Measurements from ENCODE around the gene LRRC74B. TPM values are rescaled to one million over a fixed set of nuclear protein-coding genes. Genes with fewer than 3 reads are reported as not detected.

Gene LRRC74B
- total and polyA plus RNA-seq, 2 of the 4 experiments (the other 2 are of a cell fraction) = not detected

GRCh38 chr22:21055880-21056319 lies 10.2 kb downstream of the LRRC74B start:
- ChIA-PET POLR2A (ENCODE audit: unreplicated experiment) (interaction anchor here (0.7 kb wide), 1 partner anchor 1145 kb away, joined by 8 read pairs; no protein-coding TSS in a partner anchor), CTCF (no interaction called here)
- 7% methylated on average over 2 of the region's 7 CpGs; no CpG with 5 or more reads in 1 of the 2 experiments for WGBS, 2 experiments (ENCODE audit: extremely low coverage in 2 of 2, insufficient read length in 1 of 2)
- Histone ChIP-seq H3K27ac (ENCODE audit: insufficient read depth, low read length) (no peak overlapping the region), H2BK120ac (ENCODE audit: low read depth, low read length) (no peak overlapping the region), H3K79me1 (ENCODE audit: low read depth in 1 of 2, low read length in 2 of 2) (no peaks in the 10 kb centered on the region), H4K5ac (ENCODE audit: low read depth, low read length) (no peak overlapping the region), H3K36me3 (ENCODE audit: control insufficient read depth, insufficient read depth, low read length) (no peaks in the 10 kb centered on the region), H3K9me1 (ENCODE audit: insufficient read depth, low read length) (no peaks in the 10 kb centered on the region), H2BK5ac (ENCODE audit: low read depth, low read length, poor library complexity, severe bottlenecking) (no peak overlapping the region), H3K4ac (ENCODE audit: low read depth, low read length) (no peak overlapping the region), H2BK15ac (ENCODE audit: low read depth, low read length) (no peak overlapping the region), H3K18ac (ENCODE audit: low read depth, low read length) (no peak overlapping the region), H2AK5ac (ENCODE audit: low read depth, low read length) (no peak overlapping the region), H2BK20ac (ENCODE audit: low read depth, low read length) (no peak overlapping the region), H3K4me2 (ENCODE audit: low read depth, low read length) (no peak overlapping the region), H3K14ac (replicated peaks; ENCODE audit: low read depth, low read length) (no peak overlapping the region), H2AK9ac (replicated peaks; ENCODE audit: low read depth, low read length, poor library complexity) (no peak overlapping the region), H3K56ac (ENCODE audit: extremely low read depth, insufficient read depth, low read length) (no peak overlapping the region), H3K9me3 (ENCODE audit: control insufficient read depth, insufficient read depth, low read length) (no peaks in the 10 kb centered on the region), H2AFZ (replicated peaks; ENCODE audit: low read length, poor library complexity) (no peak overlapping the region), H3K4me1 (ENCODE audit: control insufficient read depth, insufficient read depth, low read length) (peaks cover 6% of the 10 kb centered on the region), H4K91ac (ENCODE audit: insufficient read depth, low read depth, low read length) (no peak overlapping the region), H3K27me3 (ENCODE audit: control insufficient read depth, insufficient read depth, low read length) (peaks cover 29% of the 10 kb centered on the region), H4K8ac (ENCODE audit: low read depth in 2 of 2, low read length in 2 of 2) (no peak overlapping the region), H3K23ac (ENCODE audit: low read depth, low read length) (no peak overlapping the region), H3K9ac (ENCODE audit: low read depth, low read length) (no peak overlapping the region), H3K4me3 (ENCODE audit: insufficient read depth, low read depth, low read length) (no peak overlapping the region), H4K20me1 (ENCODE audit: insufficient read depth, low read length) (no peaks in the 10 kb centered on the region)
- no peak for ATAC-seq (ENCODE audit: low read depth)
- intact Hi-C loops (cut with micrococcal nuclease) = no loop called here
- dilution Hi-C loops (cut with HindIII; ENCODE audit: low sequenced_read_pairs, unreplicated experiment) = no loop called here
- in situ Hi-C loops (cut with MboI; ENCODE audit: low sequenced_read_pairs) = no loop called here
- BruUV-seq (replicated peaks) = no TSS peak
- TF ChIP-seq RFX5 (IDR thresholded peaks at IDR 0.05; ENCODE audit: low read depth, low read length) (no peak), CTCF (conservative IDR thresholded peaks at IDR 0.05; ENCODE audit: low read depth, low read length) (no peak), MAZ (IDR thresholded peaks at IDR 0.05; ENCODE audit: borderline replicate concordance, low read depth, low read length) (no peak), POLR2A (IDR thresholded peaks at IDR 0.05; ENCODE audit: low read depth, low read length) (no peak), RAD21 (IDR thresholded peaks at IDR 0.05; ENCODE audit: low read length) (no peak), BHLHE40 (IDR thresholded peaks at IDR 0.05; ENCODE audit: low read depth, low read length) (no peak), CHD1 (IDR thresholded peaks at IDR 0.05; ENCODE audit: low read depth, low read length) (no peak), FOS (IDR thresholded peaks at IDR 0.05; ENCODE audit: low read depth, low read length) (no peak), CEBPB (IDR thresholded peaks at IDR 0.05; ENCODE audit: low read depth, low read length) (no peak), MAFK (IDR thresholded peaks at IDR 0.05; ENCODE audit: low read depth, low read length) (no peak), SMC3 (IDR thresholded peaks at IDR 0.05; ENCODE audit: low read depth, low read length) (no peak), RCOR1 (IDR thresholded peaks at IDR 0.05; ENCODE audit: insufficient replicate concordance, low read length) (no peak)
- TF ChIP-seq, protein P1, sequence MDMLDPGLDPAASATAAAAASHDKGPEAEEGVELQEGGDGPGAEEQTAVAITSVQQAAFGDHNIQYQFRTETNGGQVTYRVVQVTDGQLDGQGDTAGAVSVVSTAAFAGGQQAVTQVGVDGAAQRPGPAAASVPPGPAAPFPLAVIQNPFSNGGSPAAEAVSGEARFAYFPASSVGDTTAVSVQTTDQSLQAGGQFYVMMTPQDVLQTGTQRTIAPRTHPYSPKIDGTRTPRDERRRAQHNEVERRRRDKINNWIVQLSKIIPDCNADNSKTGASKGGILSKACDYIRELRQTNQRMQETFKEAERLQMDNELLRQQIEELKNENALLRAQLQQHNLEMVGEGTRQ (IDR thresholded peaks at IDR 0.05; ENCODE audit: low read depth, low read length) = no peak
- no peak for DNase-seq

Data from IMR-90 (cell line).